Measurements from ENCODE around the gene DSCAM.

DNA sequence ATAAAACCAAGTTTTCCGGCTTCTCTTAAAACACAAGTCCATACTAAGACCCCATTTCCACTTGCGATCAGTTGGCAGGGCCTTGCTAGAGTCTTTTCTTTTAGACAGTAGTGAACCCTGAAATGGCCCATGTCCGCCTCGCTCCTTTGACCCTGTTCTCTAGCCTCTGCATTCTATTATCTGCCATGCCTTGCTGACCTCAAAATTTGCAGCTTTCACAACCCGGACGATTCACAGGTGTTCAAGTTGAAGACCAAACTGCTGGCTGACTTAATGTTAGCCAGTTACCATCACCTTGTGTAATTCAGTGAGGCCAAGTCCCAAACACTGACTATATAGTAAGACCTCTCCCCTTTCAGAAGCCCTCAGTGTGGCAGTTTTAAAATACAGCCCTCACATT lies 805.5 kb downstream of the DSCAM start:
- no peak for TF ChIP-seq EZH2 (IDR thresholded peaks at IDR 0.05; ENCODE audit: borderline replicate concordance, low read length)
- TF ChIP-seq, protein P1, sequence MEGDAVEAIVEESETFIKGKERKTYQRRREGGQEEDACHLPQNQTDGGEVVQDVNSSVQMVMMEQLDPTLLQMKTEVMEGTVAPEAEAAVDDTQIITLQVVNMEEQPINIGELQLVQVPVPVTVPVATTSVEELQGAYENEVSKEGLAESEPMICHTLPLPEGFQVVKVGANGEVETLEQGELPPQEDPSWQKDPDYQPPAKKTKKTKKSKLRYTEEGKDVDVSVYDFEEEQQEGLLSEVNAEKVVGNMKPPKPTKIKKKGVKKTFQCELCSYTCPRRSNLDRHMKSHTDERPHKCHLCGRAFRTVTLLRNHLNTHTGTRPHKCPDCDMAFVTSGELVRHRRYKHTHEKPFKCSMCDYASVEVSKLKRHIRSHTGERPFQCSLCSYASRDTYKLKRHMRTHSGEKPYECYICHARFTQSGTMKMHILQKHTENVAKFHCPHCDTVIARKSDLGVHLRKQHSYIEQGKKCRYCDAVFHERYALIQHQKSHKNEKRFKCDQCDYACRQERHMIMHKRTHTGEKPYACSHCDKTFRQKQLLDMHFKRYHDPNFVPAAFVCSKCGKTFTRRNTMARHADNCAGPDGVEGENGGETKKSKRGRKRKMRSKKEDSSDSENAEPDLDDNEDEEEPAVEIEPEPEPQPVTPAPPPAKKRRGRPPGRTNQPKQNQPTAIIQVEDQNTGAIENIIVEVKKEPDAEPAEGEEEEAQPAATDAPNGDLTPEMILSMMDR (IDR thresholded peaks at IDR 0.05; ENCODE audit: low read length): no peak

Data from OCI-LY1 (cell line).